H1 (cell line): ENCODE results near the gene PPP1R1B. TPM values are rescaled to one million over a fixed set of nuclear protein-coding genes. Genes with fewer than 3 reads are reported as not detected.

Experiments
- CBX5 ChIP-seq: fragments of 300-800, 300-1000 bp; sonication (generic); IDR thresholded peaks from 2 replicates; pipeline ENCODE4 v1.7.1; 2016; ENCODE audit warnings: antibody characterized with exemption, low read length, low read depth
- CHD7 ChIP-seq: fragments of 300-600 bp; sonication (generic); IDR thresholded peaks from 2 replicates; pipeline ENCODE4 v1.7.1; 2012; ENCODE audit warnings: low read length, moderate library complexity, mild to moderate bottlenecking, inconsistent platforms; ENCODE audit not compliant: insufficient replicate concordance
- EP300 ChIP-seq, 2 experiments: IDR thresholded peaks; 1 replicate in 1 of 2; 2 replicates in 1 of 2; pipeline ENCODE4 v1.6.1; 2011 to 2012; ENCODE audit warnings: low read depth in 2 of 2, low read length in 2 of 2, mild to moderate bottlenecking in 2 of 2, borderline replicate concordance in 1 of 2, inconsistent platforms in 1 of 2, moderate library complexity in 1 of 2
- FOSL1 ChIP-seq: IDR thresholded peaks from 2 replicates; pipeline ENCODE4 v1.6.1; 2011; ENCODE audit warnings: mild to moderate bottlenecking, low read depth, low read length, moderate library complexity; ENCODE audit not compliant: insufficient read depth
- POLR2A ChIP-seq, 2 experiments: IDR thresholded peaks; 1 replicate in 1 of 2; 2 replicates in 1 of 2; pipeline ENCODE4 v1.6.1; 2011; ENCODE audit warnings: low read depth in 2 of 2, low read length in 2 of 2, mild to moderate bottlenecking in 2 of 2; ENCODE audit errors: control extremely low read depth in 1 of 2
- RAD21 ChIP-seq, 2 experiments: IDR thresholded peaks in 1 of 2; conservative IDR thresholded peaks in 1 of 2; 2 replicates each; pipeline ENCODE4 v1.6.1; 2011; ENCODE audit warnings: low read depth in 2 of 2, low read length in 2 of 2, improper control_type of control experiment in 1 of 2, inconsistent platforms in 1 of 2, mild to moderate bottlenecking in 1 of 2, moderate library complexity in 1 of 2
- polyA plus RNA-seq, 7 experiments: library from polyadenylated mRNA; depleted of rRNA in 3 of 7; stranded (reverse) in 5 of 7; unstranded in 2 of 7; fragments of >200 nt in 5 of 7; fragments of 200-250 nt in 2 of 7; gene quantifications; 1 replicate in 5 of 7; 2 replicates in 1 of 7; 4 replicates in 1 of 7; pipeline versions ENCODE4 v1.2.1 to v1.2.3, GENCODE V29; 2011 to 2013; ENCODE audit warnings: missing spikeins in 2 of 7, mixed read lengths in 2 of 7
- total RNA-seq: library from RNA; stranded (reverse); fragmentation: NEBNext Ultra II Directional; extraction: Animal tissue kit (Norgen Biotek cat#: 25700); gene quantifications from 2 replicates; pipeline ENCODE4 v1.2.1, GENCODE V29; 2021
- TF ChIP-seq, protein P1 (sequence below): IDR thresholded peaks from 2 replicates; pipeline ENCODE4 v1.6.1; 2012; ENCODE audit warnings: inconsistent platforms

Gene PPP1R1B
- total and polyA plus RNA-seq, 2 of the 8 experiments (the other 6 are each of a cell fraction or from before 2014, with no cell fraction given) = 10.7 to 22.3 TPM

- TF ChIP-seq FOSL1 (no peak), CHD7 (no peak), RAD21 (IDR thresholded peaks at IDR 0.05 in 1 of 2, conservative IDR thresholded peaks at IDR 0.05 in 1 of 2; ENCODE audit: low read depth in 2 of 2, low read length in 2 of 2) (no peak), EP300 (IDR thresholded peaks at IDR 0.05; ENCODE audit: borderline replicate concordance in 1 of 2, low read depth in 2 of 2, low read length in 2 of 2) (no peak), CBX5 (no peak), POLR2A (IDR thresholded peaks at IDR 0.05; ENCODE audit: control extremely low read depth in 1 of 2, low read depth in 2 of 2, low read length in 2 of 2) (no peak)
- TF ChIP-seq, protein P1, sequence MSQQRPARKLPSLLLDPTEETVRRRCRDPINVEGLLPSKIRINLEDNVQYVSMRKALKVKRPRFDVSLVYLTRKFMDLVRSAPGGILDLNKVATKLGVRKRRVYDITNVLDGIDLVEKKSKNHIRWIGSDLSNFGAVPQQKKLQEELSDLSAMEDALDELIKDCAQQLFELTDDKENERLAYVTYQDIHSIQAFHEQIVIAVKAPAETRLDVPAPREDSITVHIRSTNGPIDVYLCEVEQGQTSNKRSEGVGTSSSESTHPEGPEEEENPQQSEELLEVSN = peak; percentile 90
Observed at GRCh38 chr17:39605492-39606433, 21.0 kb upstream of the PPP1R1B start (continued).
